ENCODE results near the gene TTLL3.
"Not testable (repeated sequence)": the region's sequence is repeated elsewhere in the genome, so short reads cannot be mapped to it uniquely, and the experiment has no call there.

TTLL3 gene, protein sequence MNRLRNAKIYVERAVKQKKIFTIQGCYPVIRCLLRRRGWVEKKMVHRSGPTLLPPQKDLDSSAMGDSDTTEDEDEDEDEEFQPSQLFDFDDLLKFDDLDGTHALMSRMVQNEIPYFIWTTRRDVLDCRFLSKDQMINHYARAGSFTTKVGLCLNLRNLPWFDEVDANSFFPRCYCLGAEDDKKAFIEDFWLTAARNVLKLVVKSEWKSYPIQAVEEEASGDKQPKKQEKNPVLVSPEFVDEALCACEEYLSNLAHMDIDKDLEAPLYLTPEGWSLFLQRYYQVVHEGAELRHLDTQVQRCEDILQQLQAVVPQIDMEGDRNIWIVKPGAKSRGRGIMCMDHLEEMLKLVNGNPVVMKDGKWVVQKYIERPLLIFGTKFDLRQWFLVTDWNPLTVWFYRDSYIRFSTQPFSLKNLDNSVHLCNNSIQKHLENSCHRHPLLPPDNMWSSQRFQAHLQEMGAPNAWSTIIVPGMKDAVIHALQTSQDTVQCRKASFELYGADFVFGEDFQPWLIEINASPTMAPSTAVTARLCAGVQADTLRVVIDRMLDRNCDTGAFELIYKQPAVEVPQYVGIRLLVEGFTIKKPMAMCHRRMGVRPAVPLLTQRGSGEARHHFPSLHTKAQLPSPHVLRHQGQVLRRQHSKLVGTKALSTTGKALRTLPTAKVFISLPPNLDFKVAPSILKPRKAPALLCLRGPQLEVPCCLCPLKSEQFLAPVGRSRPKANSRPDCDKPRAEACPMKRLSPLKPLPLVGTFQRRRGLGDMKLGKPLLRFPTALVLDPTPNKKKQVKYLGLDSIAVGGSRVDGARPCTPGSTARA

DNA sequence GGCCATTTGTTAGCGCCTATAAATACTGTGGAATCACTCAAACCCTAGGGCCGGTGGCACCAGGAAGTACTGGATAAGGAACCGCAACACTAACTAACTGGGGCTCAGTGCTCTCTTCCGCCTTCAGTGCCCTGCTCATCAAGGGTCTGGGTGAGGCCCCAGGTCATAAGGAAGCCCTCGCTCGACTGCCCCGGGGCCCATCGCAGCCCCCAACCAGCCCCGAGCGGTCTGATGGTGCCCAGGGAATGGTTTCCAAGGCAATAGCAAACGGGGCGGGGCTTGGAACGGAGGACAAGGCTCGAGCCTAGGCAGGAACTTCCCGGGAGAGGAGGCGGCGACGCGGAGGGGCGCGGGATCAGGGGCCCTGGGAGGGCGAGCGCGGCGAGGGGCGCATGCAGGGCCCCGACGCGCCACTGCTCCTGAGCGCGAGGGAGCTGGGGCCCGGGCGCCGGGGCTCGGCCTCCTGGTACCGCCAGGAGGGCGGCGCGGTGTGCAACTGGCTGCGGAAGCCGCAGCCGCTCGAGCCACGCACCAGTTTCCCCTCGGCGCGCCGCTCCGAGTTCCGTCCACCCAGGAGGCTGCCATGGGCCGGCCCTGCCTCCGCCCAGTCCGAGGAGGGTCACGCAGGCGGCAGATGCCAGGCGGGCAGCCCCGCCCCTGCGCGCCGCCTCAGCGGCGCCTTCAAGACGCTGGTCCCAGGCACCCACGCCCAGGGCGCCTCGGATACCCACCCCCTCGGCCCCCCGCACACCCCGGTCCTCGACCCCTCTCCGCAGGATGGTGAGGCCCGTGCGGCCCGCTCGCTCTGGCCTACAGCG is at the start of gene TTLL3:
Gene TTLL3 (plus strand): TSS at position 648 of the 818 bp plus-strand sequence. CDS start 400 bp downstream, outside the sequence.
- peak; percentile 12 for DNase-seq

DNA sequence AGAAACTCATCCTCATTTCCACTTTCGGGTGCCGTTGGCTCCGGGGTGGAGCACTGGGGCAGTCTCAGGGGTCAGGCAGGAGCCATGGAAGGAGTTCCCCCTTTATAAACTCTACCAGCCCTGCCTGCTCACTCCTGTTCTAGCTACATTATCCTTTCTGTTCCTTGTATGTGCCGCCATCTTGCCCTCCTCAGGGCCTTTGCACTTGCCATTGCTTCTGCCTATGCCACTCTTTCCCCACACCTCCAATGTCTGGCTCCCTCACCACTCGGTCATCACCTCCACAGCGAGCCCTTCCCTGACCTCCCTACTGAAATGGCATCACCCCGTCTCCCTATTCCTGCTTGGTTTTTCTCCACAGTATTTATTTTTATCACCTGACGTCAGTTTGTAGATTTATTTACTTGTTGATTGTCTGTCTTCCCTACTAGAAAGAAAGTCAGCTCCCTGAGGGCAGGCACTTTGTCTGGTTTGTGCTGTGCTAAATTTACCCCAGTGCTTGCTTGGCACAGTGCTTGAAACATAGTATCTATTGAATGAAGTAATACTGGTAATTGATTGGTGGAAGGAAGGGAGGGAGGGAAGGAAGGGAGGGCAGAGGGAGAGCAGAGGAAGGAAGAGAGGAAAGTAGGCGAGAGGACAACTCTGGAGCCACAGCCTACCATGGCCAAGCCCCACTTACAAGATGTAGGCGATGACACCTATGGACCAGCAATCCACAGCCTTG is 49.1 kb upstream of the TTLL3 start:
- DNase-seq: no peak

DNA sequence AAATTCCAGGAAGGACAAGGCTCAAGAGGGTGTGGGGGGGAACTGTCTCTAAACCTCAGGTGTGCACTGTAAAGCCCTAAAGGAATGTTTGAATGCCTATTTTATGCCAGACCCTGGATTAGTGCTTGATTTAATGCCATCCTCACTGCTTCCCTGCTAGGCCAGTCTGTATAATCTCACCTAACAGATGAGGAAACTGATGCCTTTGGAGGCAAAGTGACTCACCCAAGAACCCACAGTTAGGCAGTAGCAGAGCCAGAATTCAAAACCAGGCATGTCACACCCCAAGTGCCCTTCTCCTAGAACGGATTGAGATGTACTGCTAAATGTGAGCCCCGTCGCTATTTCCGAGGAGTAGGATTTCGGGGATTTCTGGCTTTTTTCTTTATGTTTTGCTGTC is 48.1 kb upstream of the TTLL3 start:
- no peak for DNase-seq

DNA sequence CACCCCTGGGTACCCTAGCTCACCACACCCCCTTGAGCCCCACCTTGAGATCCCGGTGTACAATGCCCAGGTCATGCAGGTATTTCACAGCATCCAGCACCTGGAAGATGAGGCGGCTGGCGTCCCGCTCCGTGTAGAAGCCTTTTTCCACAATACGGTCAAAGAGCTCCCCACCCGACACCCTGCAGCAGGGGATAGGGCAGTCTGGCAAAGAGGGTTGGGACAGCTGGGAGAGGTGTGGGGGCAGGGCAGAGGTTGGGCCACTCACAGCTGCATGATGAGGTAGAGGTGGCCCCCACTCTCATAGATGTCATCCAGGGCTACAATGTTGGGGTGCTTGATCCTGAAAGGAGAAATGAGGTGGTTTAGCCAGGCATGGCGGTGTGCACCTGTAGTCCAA is 47.2 kb upstream of the TTLL3 start:
- DNase-seq: no peak

DNA sequence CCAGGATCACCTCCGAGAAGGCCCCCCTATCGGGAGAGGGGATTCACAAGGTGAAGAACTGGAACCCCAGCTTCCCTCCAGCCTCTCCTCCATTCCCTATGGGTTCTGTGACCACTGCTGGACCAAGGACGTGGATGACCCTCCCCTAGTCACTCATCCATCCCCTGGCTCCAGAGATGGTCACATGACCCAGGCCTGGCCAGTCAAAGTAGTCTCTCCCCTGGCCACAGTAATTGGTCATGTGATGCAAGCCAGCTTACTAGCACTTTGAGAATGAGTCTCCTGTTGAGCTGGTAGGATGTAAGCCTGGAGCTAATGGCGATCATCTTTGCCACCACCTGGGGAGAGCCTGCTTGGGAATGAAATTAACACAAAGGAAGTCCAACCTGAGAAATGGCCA is 44.2 kb upstream of the TTLL3 start:
- DNase-seq: no peak

DNA sequence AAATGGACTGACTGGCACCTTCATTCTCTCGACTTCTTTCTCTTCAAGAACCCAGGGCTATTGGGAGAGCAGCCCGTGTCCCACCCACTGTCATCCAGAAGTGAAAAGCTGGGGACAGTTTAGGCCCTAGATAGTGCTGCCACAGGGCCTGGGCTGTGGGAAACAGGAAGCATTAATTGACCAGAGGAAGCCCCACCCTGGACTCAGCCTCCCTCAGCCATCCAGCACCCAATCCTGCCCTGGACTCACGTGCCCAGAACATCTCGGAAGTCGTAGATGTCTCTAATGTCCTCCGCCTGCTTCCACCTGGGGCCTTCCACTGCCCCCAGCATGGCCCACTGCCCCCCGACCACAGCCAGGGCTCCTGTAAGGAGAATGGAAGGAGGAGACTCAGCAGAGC is 42.6 kb upstream of the TTLL3 start:
- DNase-seq: no peak

DNA sequence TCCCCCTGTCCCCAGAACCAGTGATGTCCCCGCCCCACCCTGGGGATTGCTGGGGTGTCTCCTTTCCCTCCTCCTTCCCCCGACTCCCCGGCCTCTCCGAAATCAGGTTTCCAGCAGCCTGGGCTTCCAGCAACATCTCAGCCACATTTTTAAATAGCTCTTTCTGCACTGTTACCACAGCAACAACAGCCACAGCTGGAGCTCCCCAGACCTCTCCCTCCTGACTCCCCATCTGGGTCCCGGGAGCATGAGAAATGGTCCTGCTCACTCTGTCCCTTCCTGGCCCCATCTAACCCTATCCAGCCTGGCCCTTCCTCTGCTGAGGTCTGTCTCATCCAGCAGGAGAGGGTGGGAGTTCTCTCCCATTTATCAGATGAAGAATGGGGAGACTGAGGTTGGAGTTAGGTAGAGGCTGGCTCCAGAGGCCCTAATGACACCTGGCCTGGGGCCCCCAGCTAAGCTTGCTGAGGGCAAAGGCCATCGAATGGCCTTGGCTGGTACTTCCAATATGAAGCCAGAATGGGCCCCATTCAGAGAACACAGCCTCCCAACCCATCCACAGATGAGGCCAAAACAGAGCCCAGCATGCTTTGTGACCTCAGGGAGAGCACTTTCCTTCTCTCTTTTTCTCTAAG is 41.8 kb upstream of the TTLL3 start:
- DNase-seq: no peak

DNA sequence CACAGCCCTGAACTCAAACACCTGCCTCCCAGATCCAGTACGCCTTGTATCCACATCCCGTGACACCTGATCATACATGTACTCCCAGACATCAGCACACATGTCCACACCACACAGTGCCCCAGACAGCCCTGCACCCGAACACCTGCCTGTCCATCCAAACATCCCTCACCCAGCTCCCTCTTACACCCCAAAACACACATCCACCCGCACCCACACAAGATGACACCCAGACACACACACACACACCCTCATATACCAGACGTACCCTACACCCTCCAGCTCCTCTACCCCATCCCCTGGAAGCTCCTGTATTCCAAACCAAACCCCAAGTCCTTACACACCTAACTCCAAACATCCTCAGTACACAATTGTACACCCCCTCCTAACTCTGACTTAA is 41.0 kb upstream of the TTLL3 start:
- DNase-seq: no peak

DNA sequence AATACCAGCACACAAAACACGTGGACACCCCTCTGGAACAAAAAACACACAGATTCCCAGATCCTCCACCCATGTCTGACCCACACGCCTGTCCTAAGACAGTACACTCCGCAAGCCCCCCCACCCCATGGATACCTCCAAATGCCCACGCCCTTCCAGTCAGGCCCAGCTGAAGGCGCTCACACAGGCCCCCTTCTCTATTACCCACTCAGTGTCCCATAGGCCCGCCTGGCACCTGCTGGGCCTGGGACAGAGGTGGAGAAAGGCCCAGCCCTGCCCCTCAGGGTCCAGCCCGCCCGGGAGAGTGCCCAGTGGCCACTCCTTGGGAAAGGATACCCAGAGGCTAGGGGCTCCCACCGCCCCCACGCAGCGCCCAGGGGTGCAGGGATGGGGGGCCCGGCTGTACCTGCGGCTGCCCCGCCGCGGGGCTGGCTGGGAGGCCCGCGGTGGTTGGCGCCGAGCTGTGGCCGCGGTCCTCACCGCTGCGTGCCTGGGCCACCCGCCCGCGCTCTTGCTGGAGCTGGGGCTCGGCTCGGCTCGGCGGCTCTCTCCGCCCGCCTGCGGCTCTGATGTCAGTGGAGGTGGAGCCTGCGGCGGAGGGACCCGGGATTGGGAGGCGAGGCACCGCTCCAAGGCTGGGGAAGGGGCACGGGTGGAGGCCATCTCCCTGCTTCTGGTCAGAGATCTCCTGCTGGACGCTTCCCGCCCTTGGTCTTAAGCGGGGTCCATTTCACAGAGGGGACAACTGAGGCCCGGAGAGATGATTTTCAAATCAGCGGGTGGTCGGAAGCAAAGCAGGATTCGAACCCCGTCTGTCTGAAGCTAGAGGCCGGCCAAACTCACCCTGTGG is 40.4 kb upstream of the TTLL3 start, which contains the start of gene CAMK1:
Gene CAMK1 (minus strand): TSS at position 522 of the 850 bp plus-strand sequence. CDS start 2,198 bp downstream, outside the sequence.
- peak; percentile 65 for DNase-seq

DNA sequence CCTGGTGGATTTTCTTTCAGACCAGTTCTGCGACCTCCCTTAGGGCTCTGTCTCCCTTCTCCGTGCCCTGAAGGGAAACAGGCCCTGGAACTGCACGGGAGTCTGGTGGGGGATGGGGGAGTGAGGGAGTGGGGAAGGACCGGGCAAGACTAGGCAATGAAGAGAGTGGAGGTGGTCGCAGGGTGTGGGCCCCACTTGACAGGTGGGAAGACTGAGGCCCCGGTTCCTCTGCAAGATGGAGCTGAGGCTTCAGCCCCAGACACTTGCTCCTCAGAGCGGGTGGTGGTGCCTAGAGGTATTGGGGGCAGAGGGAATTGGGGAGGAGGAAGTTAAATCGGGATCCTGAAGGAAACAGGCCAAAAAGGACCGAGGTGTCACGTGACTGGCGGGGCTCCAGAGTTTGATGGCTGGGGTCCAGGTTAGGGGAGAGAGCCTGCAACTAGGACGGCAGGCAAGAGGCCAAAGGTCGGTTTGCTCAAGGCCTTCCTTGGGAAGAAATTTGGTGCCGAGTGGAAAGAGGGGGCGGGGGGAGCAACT is 39.7 kb upstream of the TTLL3 start:
- DNase-seq: no peak

DNA sequence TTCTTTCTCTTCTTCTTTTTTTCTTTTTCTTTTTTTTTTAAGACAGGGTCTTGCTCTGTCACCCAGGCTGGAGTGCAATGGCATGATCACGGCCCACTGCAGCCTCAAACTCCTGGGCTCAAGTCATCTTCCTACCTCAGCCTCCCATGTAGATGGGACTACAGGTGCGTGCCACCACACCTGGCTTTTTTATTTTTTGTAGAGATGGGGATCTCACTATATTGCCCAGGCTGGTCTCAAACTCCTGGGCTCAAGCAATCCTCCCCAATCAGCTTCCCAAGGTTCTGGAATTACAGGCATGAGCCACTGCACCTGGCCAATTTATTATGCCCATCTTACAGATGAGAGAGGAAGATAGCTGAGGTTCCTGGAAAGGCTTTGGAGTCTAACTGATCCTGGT is 39.1 kb upstream of the TTLL3 start:
- not testable (repeated sequence) for DNase-seq

DNA sequence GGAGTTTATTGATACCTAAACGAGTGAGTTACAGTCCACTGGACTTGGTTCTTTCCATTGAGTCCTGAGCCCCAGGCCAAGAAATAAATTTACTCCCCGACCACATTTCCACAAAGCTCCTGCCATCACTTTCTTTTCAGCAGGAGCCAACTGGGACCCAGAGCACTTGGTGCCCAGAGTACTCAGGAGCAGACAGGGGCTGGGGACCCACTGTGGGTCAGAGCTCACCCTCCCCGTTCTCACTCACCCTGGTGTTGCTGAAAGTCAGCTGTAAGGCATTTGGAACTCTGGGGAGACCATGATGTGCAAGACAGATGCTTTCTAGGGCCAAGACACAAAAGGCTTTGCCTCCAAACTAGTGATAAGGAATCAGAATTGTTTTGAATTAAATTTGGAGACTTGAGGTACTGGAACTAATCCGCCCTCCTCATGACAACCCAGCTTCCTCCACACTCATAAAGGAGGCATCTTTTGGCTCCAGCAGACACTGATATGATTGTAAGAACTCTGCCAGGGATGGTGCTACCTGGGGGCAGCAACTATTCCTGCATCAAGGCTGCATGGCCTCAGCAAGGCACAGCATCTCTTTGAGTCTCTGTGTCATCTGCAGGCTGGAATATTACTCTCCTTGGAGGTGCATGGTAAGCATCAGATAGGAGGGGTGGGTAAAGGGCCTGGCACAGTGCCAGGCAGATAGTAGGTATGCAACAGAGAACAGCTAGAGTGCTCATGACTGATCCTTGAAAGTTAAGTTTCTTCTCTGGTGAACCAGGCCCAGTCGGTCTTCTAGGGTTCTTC is 33.0 kb upstream of the TTLL3 start:
- DNase-seq: no peak

DNA sequence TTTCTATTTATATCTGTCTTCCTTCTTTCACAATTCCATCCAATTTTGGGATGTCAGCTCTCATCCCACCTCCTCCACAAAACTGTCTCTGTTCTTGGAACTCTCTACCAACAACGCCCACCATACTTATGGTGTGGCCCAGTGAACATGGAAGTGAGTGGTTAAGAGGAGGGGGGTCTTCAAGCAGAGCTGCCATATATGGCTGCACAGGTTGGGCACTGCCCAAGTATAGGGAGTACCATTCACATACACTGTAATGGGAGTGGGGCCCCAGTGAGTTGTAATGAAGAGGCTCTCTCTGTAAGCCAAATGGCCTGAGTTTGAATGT is 32.4 kb upstream of the TTLL3 start:
- no peak for DNase-seq

DNA sequence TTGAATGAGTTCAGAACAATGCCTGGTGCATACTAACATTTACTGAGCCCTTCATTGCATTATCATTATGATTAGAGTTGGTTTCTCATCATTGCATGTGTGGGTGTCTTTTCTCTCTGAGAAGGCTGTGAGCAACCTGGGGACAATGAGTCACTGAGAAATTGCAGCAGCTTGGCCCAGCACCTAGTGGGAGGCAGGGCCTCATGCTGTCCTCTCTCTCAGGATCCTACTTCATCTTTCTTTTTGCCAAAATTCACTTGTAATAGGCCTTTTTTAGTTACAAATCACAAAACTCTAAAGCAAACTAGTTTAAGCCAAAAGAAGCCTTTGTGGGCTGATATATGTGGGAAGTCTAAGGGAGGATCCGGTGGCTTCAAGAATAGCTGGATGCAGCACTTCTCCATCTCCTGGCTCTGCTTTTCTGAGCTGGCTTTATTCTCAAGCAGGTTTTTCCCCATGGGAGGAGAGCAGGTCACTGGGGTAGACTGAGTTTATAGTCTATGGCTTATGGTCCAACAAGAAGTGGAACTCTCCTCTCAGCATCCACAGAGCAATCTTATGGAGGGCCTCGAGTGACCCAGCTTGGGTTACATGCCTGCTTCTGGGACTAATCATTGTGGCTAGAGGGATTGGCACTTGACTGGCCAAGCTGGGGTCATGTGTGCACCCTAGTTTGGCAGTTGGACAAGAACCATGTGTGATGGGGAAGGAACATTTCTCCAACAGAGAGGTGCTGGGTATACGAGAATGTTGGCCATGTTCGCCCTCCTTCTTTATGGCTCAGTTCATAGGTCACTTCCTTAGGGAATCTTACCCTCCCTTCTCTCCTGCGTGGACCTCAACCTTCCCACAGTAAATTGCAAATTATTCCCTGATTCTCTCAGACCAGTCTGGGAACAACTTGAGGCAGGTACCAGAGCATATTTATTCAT is 31.7 kb upstream of the TTLL3 start:
- DNase-seq: no peak

DNA sequence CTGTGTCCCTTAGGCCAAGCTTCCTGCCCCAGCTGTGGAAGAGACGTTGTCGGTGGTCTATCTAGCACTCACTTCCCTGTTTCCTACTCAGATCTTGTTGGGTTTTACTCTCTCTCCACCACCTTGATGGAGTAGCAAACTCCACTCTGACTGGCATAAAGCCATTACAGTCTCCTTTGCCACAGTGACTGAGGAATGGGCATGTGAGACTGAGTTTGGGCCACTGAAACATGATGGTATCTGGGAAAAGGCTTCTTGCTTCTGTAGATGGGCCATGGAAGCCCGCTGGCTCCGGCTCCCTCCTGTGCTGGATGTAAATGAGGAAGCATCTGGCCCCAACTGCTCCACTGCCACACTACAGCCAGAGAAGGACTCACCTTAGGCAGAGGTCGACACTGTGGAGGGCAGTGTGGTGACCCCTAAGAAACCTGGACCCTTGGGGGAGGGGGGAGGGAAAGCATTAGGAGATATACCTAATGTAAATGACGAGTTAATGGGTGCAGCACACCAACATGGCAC is 30.9 kb upstream of the TTLL3 start:
- no peak for DNase-seq

DNA sequence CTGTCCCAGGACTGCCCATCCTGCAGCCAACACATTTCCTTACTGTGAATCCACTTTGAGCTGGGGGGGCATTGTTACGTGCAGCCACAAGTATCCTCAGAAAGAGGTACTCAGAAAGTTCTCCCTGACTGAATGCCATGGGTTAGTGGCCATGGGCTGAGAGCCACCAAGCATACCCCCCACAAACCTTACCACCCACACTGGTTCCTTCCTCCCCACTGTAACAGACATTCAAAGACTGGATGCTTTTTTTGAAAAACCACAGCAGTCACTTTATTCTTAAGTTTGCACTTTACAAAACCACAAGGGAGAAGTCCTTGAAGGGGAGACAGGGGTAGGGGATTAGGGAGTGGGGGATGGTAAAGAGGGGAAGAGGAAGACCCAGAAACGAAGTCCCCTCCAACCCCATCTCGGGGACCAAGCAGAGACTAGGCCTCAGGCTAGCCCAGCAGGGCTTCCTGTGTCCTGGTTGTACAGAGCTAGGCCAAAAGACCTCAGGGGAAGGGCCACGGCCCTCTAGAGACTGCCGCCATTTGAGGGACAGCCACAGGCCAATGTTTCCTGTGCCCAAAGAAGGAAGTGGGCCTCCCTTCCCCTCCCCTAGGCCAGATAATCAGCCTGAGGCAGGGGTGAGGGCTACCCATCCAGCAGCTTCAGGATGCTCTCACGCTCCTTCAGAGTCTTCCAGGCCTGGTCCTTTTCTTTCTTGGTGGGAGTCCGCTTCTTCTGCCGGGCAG is 30.2 kb upstream of the TTLL3 start:
- no peak for DNase-seq

DNA sequence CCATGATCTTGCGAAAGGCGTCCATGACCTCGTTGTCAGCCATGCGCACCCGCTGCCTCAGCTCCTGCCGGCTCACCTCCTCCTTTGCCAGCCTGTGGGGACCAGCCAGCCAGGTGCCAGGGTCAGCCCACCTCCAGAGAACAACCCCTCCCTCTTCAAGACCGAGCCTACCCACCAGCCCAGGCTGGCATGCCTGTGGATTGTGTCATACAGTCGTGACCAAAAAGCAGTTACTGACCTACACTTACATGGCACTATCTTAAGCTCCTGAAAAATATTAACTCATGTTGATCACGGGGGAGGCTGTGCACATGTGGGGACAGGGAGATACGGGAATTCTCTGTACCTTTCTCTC is 29.6 kb upstream of the TTLL3 start:
- no peak for DNase-seq

DNA sequence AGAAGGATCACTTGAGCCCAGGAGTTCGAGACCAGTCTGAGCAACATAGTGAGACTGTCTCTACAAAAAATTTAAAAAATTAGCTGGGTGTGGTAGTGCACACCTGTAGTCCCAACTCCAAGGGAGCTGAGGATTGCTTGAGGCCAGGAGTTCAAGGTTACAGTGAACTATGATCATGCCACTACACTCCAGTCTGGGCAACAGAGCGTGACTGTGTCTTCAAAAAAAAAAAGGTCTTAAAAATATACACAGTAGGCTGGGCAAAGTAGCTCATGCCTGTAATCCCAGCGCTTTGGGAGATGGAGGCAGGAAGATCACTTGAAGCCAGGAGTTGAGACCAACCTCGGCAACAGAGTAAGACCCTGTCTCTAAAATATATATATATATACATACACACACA is 29.2 kb upstream of the TTLL3 start:
- DNase-seq: no peak
